Measurements from ENCODE around the gene ZBTB1. TPM values are rescaled to one million over a fixed set of nuclear protein-coding genes. Genes with fewer than 3 reads are reported as not detected.
A peak's percentile ranks its signal among the peaks of the same experiment; 100 is the strongest.
"Not testable (repeated sequence)": the region's sequence is repeated elsewhere in the genome, so short reads cannot be mapped to it uniquely, and the experiment has no call there.

The ZBTB1 gene
- total and polyA plus RNA-seq, 4 donors = 13.4 to 65.5 (median 25.0) TPM

GRCh38 chr14:64556526-64556925 lies 52.0 kb downstream of the ZBTB1 start:
- ATAC-seq (ENCODE audit: insufficient read depth, low FRiP score) (no peak), DNase-seq (no peak)
- no peak for TF ChIP-seq CTCF (IDR thresholded peaks at IDR 0.05; ENCODE audit: control extremely low read depth, extremely low read depth)
- H3K9me3 ChIP-seq (ENCODE audit: control insufficient read depth in 4 of 4, insufficient read depth in 3 of 4, low read length in 3 of 4) = no peaks in the 10 kb centered on the region
- no peak overlapping the region for H3K4me3 ChIP-seq
- H3K4me1 ChIP-seq (ENCODE audit: control insufficient read depth in 5 of 5, insufficient read depth in 5 of 5, low read length in 5 of 5) = peaks cover 0 to 4% (median 0%) of the 10 kb centered on the region in 5 donors
- H3K27me3 ChIP-seq (ENCODE audit: control insufficient read depth in 3 of 3, insufficient read depth in 3 of 3, low read length in 2 of 3) = peaks cover 0 to 8% (median 6%) of the 10 kb centered on the region in 3 donors
- H3K36me3 ChIP-seq (ENCODE audit: control insufficient read depth in 4 of 4, insufficient read depth in 4 of 4, low read length in 4 of 4) = no peaks in the 10 kb centered on the region
- H3K9ac ChIP-seq (ENCODE audit: insufficient read depth in 1 of 2, low read length in 2 of 2) = no peak overlapping the region
- H3K27ac ChIP-seq (ENCODE audit: low read depth in 1 of 2, low read length in 1 of 2) = no peak overlapping the region
- WGBS, 2 donors = 96 to 97% methylated on average over 5 of the region's 5 CpGs

- DNase-seq; H3K9ac ChIP-seq (ENCODE audit: insufficient read depth in 1 of 2, low read length in 2 of 2); H3K27me3 ChIP-seq (ENCODE audit: control insufficient read depth in 3 of 3, insufficient read depth in 3 of 3, low read length in 2 of 3); H3K9me3 ChIP-seq (ENCODE audit: control insufficient read depth in 4 of 4, insufficient read depth in 3 of 4, low read length in 3 of 4); H3K4me3 ChIP-seq; H3K4me1 ChIP-seq (ENCODE audit: control insufficient read depth in 5 of 5, insufficient read depth in 5 of 5, low read length in 5 of 5); H3K36me3 ChIP-seq (ENCODE audit: control insufficient read depth in 4 of 4, insufficient read depth in 4 of 4, low read length in 4 of 4); H3K27ac ChIP-seq (ENCODE audit: low read depth in 1 of 2, low read length in 1 of 2); ATAC-seq (ENCODE audit: insufficient read depth, low FRiP score): not testable (repeated sequence)
- 96 to 100% methylated on average over 2 of the region's 2 CpGs for WGBS, 2 donors
Observed at GRCh38 chr14:64558216-64558615, 53.6 kb downstream of the ZBTB1 start.

GRCh38 chr14:64561631-64562030 lies 57.1 kb downstream of the ZBTB1 start:
- 61 to 62% methylated on average over 2 of the region's 2 CpGs for WGBS, 2 donors
- DNase-seq (peak in 1 of 3 donors; percentile 19), ATAC-seq (ENCODE audit: insufficient read depth, low FRiP score) (no peak)
- Histone ChIP-seq H3K27me3 (ENCODE audit: control insufficient read depth in 3 of 3, insufficient read depth in 3 of 3, low read length in 2 of 3) (no peaks in the 10 kb centered on the region), H3K27ac (ENCODE audit: low read depth in 1 of 2, low read length in 1 of 2) (no peak overlapping the region), H3K9me3 (ENCODE audit: control insufficient read depth in 4 of 4, insufficient read depth in 3 of 4, low read length in 3 of 4) (no peaks in the 10 kb centered on the region), H3K4me1 (ENCODE audit: control insufficient read depth in 5 of 5, insufficient read depth in 5 of 5, low read length in 5 of 5) (peaks cover 0 to 4% (median 2%) of the 10 kb centered on the region in 5 donors), H3K36me3 (ENCODE audit: control insufficient read depth in 4 of 4, insufficient read depth in 4 of 4, low read length in 4 of 4) (no peaks in the 10 kb centered on the region), H3K4me3 (no peak overlapping the region), H3K9ac (ENCODE audit: insufficient read depth in 1 of 2, low read length in 2 of 2) (no peak overlapping the region)
- TF ChIP-seq CTCF (IDR thresholded peaks at IDR 0.05; ENCODE audit: control extremely low read depth, extremely low read depth) = no peak

DNA sequence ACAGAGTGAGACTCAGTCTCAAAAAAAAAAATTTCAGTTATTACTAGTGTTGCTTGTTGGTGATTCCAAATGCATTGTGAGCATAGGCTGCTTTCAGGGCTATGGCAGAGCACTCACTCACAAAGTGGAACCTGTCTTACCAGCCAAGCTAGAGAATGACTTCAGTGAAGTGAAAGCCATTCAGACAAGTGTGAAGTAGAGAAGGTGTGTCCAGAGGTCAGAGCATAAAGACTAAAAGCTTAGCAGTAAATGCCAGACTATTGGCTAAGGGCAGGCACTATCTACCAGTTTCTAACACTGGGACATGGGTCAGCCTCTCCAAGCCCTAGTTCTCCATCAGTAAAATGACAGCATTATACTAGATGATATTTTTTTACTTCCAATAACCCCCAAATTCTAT lies 57.9 kb downstream of the ZBTB1 start:
- DNase-seq = peak; percentile 16 to 73 (median 49)
- H3K36me3 ChIP-seq (ENCODE audit: control insufficient read depth in 4 of 4, insufficient read depth in 4 of 4, low read length in 4 of 4) = no peaks in the 10 kb centered on the region
- no peak for TF ChIP-seq CTCF (IDR thresholded peaks at IDR 0.05; ENCODE audit: control extremely low read depth, extremely low read depth)
- peaks cover 0 to 4% (median 4%) of the 10 kb centered on the region in 5 donors for H3K4me1 ChIP-seq (ENCODE audit: control insufficient read depth in 5 of 5, insufficient read depth in 5 of 5, low read length in 5 of 5)
- H3K27me3 ChIP-seq (ENCODE audit: control insufficient read depth in 3 of 3, insufficient read depth in 3 of 3, low read length in 2 of 3) = no peaks in the 10 kb centered on the region
- H3K4me3 ChIP-seq = no peak overlapping the region
- H3K27ac ChIP-seq (ENCODE audit: low read depth in 1 of 2, low read length in 1 of 2) = no peak overlapping the region
- H3K9ac ChIP-seq (ENCODE audit: insufficient read depth in 1 of 2, low read length in 2 of 2) = no peak overlapping the region
- H3K9me3 ChIP-seq (ENCODE audit: control insufficient read depth in 4 of 4, insufficient read depth in 3 of 4, low read length in 3 of 4) = no peaks in the 10 kb centered on the region
- no peak for ATAC-seq (ENCODE audit: insufficient read depth, low FRiP score)
